AG04450 (cell line): ENCODE measurements around the gene MRPL55. TPM values are rescaled to one million over a fixed set of nuclear protein-coding genes. Genes with fewer than 3 reads are reported as not detected.
A peak's percentile ranks its signal among the peaks of the same experiment; 100 is the strongest.

Source experiments
- CTCF ChIA-PET: fragments of 300-600, 350-600 bp; formaldehyde crosslinking; extraction: SDS; loops from one replicate; lab custom pipeline; 2022; ENCODE audit warnings: antibody characterized with exemption, inconsistent platforms; lab: Charles Lee
- POLR2A ChIA-PET: fragments of 350-600 bp; formaldehyde crosslinking; extraction: SDS; loops from one replicate; lab custom pipeline; 2021; ENCODE audit warnings: antibody characterized with exemption, inconsistent platforms; lab: Yijun Ruan, JAX
- DNase-seq: peaks from one replicate; pipeline ENCODE4 v3.0.0-alpha.2; 2011; ENCODE audit warnings: low read depth, low spot score
- H3K27ac ChIP-seq: one replicate; pipeline ENCODE4 v1.5.1; 2012; ENCODE audit warnings: low read depth, low read length, control low read depth
- H3K27me3 ChIP-seq: one replicate; pipeline ENCODE4 v1.6.0; 2012; ENCODE audit warnings: low read length; ENCODE audit not compliant: control insufficient read depth, insufficient read depth
- H3K4me3 ChIP-seq: 2 replicates; pipeline ENCODE4 v1.5.1; 2011; ENCODE audit warnings: mild to moderate bottlenecking, low read depth, low read length, control low read depth
- H3K9me3 ChIP-seq: 2 replicates; pipeline ENCODE4 v1.5.1; 2012; ENCODE audit warnings: low read length; ENCODE audit not compliant: control insufficient read depth, insufficient read depth
- polyA minus RNA-seq: library from RNA; depleted of rRNA, polyadenylated mRNA; stranded (reverse); fragments of >200 nt; gene quantifications from 2 replicates; pipeline ENCODE4 v1.2.3, GENCODE V29; 2011; rRNA and poly(A)+ RNA removed
- polyA plus RNA-seq: library from polyadenylated mRNA; depleted of rRNA; stranded (reverse); fragments of >200 nt; gene quantifications from 2 replicates; pipeline ENCODE4 v1.2.3, GENCODE V29; 2011; rRNA removed
- TF ChIP-seq, protein P1 (sequence below): IDR thresholded peaks from 2 replicates; pipeline ENCODE4 v1.5.1; 2011; ENCODE audit warnings: low read depth, low read length, control low read depth, inconsistent platforms

Gene MRPL55
- 33.4 and 52.9 TPM in 2 replicates for polyA plus RNA-seq
- polyA minus RNA-seq, result 11.7 and 13.5 TPM in 2 replicates

DNA sequence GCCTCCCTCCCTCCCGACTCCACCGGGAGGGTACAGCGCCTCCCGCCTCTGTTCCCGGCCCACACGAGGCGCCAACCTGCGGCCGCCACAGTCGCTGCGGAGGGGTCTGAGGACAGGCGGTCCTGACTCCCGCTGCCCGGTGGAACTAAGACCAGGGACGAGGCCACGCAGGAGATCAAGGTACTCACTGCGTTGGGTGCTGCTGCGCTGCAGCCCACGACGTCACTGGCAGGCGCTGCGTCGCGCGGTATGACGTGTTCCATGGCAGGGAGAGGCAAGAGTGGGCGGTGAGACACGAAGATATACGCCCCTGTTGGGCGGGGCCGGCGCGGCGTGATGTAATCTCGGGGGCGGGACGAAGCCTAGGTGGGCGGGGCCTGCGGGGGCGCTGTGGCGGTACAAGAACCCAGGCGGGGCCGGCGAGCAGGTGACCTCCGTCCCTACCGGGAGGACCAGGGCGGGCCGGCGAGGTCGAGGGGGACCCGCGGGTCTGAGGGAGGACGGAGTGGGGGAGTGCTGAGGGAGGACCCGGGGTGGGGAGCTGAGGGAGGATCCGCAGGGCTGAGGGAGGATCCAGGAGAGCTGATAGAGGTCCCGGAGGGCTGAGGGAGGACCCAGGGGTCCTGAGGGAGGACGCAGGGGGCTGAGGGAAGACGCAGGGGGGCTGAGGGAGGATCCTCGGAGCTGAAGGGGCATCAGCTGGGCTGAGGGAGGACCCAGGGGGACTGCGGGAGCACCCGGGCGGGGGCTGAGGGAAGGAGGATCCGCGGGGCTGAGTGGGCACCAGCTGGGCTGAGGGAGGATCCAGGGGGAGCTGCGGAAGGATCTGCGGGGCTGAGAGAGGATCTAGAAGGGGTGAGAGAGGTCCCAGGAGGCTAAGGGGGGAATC is at the start of gene MRPL55:
TSS of gene MRPL55 (minus strand) at position 227 of the 889 bp plus-strand sequence. CDS start 1,039 bp downstream, outside the sequence.
- H3K27me3 ChIP-seq, result no peaks in the 10 kb centered on the region
- H3K4me3 ChIP-seq, result peak within 1 kb of the TSS; percentile 97
- H3K27ac ChIP-seq, result peak within 1 kb of the TSS; percentile 57
- POLR2A ChIA-PET, result interaction anchor here (0.6 to 1.6 kb wide), 2 partner anchors 31 to 104 kb away, joined by 4 to 7 read pairs; partner anchors contain the start of gene GUK1
- no peaks in the 10 kb centered on the region; the same call in 1 of the 2 replicates for H3K9me3 ChIP-seq
- DNase-seq, result peak; percentile 83
- CTCF ChIA-PET, result interaction anchor here (0.6 to 2.7 kb wide), 6 partner anchors 10 to 361 kb away, joined by 3 to 20 read pairs (median 4); partner anchors contain the start of gene IBA57
- TF ChIP-seq, protein P1, sequence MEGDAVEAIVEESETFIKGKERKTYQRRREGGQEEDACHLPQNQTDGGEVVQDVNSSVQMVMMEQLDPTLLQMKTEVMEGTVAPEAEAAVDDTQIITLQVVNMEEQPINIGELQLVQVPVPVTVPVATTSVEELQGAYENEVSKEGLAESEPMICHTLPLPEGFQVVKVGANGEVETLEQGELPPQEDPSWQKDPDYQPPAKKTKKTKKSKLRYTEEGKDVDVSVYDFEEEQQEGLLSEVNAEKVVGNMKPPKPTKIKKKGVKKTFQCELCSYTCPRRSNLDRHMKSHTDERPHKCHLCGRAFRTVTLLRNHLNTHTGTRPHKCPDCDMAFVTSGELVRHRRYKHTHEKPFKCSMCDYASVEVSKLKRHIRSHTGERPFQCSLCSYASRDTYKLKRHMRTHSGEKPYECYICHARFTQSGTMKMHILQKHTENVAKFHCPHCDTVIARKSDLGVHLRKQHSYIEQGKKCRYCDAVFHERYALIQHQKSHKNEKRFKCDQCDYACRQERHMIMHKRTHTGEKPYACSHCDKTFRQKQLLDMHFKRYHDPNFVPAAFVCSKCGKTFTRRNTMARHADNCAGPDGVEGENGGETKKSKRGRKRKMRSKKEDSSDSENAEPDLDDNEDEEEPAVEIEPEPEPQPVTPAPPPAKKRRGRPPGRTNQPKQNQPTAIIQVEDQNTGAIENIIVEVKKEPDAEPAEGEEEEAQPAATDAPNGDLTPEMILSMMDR, result peak; percentile 13; the same call in 1 of the 2 replicates

- DNase-seq, result no peak
- Histone ChIP-seq H3K9me3 (peaks cover 3% of the 10 kb centered on the region; the same call in 1 of the 2 replicates), H3K27ac (no peak overlapping the region), H3K27me3 (peaks cover 4% of the 10 kb centered on the region), H3K4me3 (no peak overlapping the region)
- TF ChIP-seq, protein P1, result no peak
- POLR2A ChIA-PET, result no interaction called here
- CTCF ChIA-PET, result interaction anchor here (0.6 to 1.0 kb wide), 2 partner anchors 7 to 23 kb away, joined by 3 to 4 read pairs; partner anchors contain the start of gene IBA57
Measured at GRCh38 chr1:228158151-228159007, 49.3 kb upstream of the MRPL55 start.

DNA sequence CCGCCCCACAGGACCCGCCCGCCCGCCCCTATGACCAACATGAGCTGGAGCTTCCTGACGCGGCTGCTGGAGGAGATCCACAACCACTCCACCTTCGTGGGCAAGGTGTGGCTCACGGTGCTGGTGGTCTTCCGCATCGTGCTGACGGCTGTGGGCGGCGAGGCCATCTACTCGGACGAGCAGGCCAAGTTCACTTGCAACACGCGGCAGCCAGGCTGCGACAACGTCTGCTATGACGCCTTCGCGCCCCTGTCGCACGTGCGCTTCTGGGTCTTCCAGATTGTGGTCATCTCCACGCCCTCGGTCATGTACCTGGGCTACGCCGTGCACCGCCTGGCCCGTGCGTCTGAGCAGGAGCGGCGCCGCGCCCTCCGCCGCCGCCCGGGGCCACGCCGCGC is 48.6 kb upstream of the MRPL55 start:
- CTCF ChIA-PET, result interaction anchor here (0.6 to 1.0 kb wide), 2 partner anchors 8 to 22 kb away, joined by 3 to 4 read pairs; partner anchors contain the start of gene IBA57
- no peak overlapping the region for H3K4me3 ChIP-seq
- TF ChIP-seq, protein P1, result no peak
- H3K27me3 ChIP-seq, result peaks cover 4% of the 10 kb centered on the region
- POLR2A ChIA-PET, result interaction anchor here (2.4 kb wide), 1 partner anchor 8 kb away, joined by 7 read pairs; the partner anchor contains the start of gene IBA57
- peaks cover 3% of the 10 kb centered on the region; the same call in 1 of the 2 replicates for H3K9me3 ChIP-seq
- DNase-seq, result no peak
- H3K27ac ChIP-seq, result no peak overlapping the region

- Histone ChIP-seq H3K27ac (no peak overlapping the region), H3K27me3 (peaks cover 4% of the 10 kb centered on the region), H3K4me3 (no peak overlapping the region), H3K9me3 (peaks cover 3% of the 10 kb centered on the region; the same call in 1 of the 2 replicates)
- CTCF ChIA-PET, result interaction anchor here (0.6 to 1.0 kb wide), 2 partner anchors 8 to 22 kb away, joined by 3 to 4 read pairs; partner anchors contain the start of gene IBA57
- TF ChIP-seq, protein P1, result no peak
- DNase-seq, result no peak
- POLR2A ChIA-PET, result interaction anchor here (2.4 kb wide), 1 partner anchor 9 kb away, joined by 7 read pairs; the partner anchor contains the start of gene IBA57
Measured at GRCh38 chr1:228156941-228157728, 48.0 kb upstream of the MRPL55 start.
